ENCODE data around the gene ACTRT2.

The ACTRT2 gene

DNA sequence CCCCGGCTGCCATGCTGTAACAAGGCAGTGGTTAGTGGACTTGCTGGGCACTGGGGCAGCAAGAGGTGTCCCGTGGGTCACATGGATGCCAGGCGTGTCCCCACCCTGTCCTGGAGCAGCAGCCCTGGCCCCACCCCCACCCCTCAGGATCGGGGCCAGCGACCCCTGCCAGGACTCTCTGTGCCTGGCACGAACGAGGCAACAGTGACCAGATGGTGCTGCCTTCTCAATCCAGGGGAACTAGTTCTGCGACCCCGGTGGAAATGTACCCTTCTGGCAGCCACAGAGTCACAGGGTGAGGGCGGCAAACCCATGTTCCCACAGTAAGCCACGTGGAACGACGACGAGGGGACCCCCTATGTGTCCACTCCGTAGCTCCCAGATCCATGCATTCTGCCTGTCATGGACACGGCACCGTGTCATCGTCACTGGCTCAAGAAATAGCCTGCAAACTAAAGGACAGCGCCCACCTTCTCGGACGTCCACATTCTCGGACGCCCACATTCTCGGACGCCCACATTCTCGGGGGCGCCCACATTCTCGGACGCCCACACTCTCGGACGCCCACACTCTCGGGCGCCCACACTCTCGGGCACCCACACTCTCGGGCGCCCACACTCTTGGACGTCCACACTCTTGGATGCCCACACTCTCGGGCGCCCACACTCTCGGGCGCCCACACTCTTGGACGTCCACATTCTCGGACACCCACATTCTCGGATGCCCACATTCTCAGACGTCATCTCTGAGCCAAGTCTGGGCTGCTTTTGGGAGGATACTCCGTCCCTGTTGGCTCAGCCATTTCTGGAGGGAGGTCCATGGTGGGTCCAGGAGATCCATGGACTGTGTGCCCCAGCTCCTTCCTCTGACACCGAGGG lies 19.6 kb upstream of the ACTRT2 start:
- no peak for DNase-seq (ENCODE audit: extremely low read depth in 1 of 2, low read depth in 1 of 2)

GRCh38 chr1:3002349-3003038 lies 18.8 kb upstream of the ACTRT2 start:
- no peak for DNase-seq (ENCODE audit: extremely low read depth in 1 of 2, low read depth in 1 of 2)

DNA sequence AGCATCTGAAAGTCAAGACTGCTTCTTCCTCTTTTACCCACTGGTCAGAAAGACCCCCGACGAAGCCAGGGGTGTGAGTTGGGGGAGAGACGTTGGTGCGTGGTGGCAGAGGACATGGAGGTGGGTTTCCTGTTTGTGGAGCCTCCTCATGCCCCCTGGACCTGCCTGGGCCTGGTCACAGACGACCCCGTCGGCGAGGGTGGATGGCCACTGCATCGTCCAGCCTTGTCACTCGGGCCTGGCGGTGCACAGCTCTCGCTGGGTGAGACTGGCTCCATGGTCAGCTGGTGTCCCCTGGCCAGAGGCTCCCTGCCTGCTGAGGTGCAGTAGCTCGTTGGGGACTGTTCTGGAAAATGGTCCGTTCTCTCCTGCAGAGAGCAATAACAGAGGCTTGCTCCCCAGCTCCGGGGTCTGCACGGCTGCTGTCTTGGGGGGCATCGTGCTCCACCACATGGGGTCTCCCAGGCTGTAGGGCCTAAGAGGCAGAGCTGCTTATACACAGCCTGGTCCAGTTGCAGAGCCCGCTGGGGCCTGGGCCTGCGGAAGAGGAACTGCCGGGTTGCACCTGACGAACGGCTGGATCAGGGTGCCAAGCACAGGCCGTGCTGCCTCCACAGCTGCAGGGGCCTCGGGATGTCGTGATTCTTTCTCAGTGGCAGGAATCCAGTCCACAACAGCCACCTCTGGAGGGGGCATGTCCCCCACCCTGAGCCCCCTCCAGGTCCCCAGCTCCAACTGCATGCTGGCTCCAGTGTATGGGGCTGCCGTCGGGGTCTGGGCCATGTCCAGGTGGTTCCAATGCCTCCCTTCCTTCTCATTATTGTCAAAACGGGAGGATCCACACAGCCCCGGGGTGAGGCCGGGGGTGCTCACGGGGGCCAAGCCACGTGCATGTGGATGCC lies 18.0 kb upstream of the ACTRT2 start:
- no peak for DNase-seq (ENCODE audit: extremely low read depth in 1 of 2, low read depth in 1 of 2)

DNA sequence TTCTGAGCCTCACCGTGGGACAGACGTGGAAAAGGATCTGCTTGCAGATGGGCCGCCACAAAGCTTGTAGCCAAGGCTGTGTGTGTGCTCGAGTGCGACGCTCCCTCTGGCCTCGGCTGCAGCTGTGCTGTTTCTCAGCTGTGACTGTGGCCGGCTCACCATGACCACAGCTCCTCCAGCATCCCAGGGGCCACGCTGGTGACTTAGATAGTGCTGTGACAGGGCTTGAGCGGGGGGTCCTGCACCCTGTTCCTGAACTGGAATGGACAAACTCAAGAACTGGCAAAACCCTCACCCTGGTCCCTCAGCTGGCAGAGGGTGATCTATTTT lies 17.4 kb upstream of the ACTRT2 start:
- DNase-seq (ENCODE audit: extremely low read depth in 1 of 2, low read depth in 1 of 2), result no peak

- DNase-seq (ENCODE audit: extremely low read depth in 1 of 2, low read depth in 1 of 2), result no peak
Measured at GRCh38 chr1:3004285-3005205, 16.7 kb upstream of the ACTRT2 start.

GRCh38 chr1:3005771-3006170 lies 15.5 kb upstream of the ACTRT2 start:
- no peak for DNase-seq (ENCODE audit: extremely low read depth in 1 of 2, low read depth in 1 of 2)

- DNase-seq (ENCODE audit: extremely low read depth in 1 of 2, low read depth in 1 of 2), result no peak
Measured at GRCh38 chr1:3007298-3008147, 13.7 kb upstream of the ACTRT2 start.

- DNase-seq (ENCODE audit: extremely low read depth in 1 of 2, low read depth in 1 of 2), result no peak
Measured at GRCh38 chr1:3009021-3009420, 12.2 kb upstream of the ACTRT2 start.

DNA sequence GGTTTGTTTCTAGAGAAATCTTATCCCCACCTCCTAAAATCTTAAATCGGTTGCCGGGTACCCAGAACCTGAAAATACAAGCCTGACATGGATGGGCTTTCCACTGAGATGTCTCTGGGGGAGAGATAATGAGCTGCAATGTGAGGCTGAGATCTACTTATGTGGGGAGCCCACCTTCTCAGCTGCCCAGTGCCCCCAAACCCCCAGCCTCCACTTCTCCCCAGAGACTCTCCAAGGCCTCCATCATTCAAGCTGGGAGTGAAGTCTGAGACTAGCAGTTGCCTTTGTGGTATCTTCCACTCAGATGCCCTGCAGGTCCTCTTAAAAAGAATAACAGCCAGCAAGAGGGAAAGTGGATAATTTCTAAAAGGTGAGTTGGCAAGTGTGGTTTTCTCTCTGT lies 11.7 kb upstream of the ACTRT2 start:
- DNase-seq (ENCODE audit: extremely low read depth in 1 of 2, low read depth in 1 of 2), result no peak

GRCh38 chr1:3011127-3011526 lies 10.1 kb upstream of the ACTRT2 start:
- no peak for DNase-seq (ENCODE audit: extremely low read depth in 1 of 2, low read depth in 1 of 2)

GRCh38 chr1:3011631-3012455 lies 9.4 kb upstream of the ACTRT2 start:
- DNase-seq (ENCODE audit: extremely low read depth in 1 of 2, low read depth in 1 of 2), result no peak

- peak in 1 of 2 donors; percentile 48 for DNase-seq (ENCODE audit: extremely low read depth in 1 of 2, low read depth in 1 of 2)
Measured at GRCh38 chr1:3012456-3013291, 8.6 kb upstream of the ACTRT2 start.

- DNase-seq (ENCODE audit: extremely low read depth in 1 of 2, low read depth in 1 of 2), result no peak
Measured at GRCh38 chr1:3013371-3014049, 7.8 kb upstream of the ACTRT2 start.

DNA sequence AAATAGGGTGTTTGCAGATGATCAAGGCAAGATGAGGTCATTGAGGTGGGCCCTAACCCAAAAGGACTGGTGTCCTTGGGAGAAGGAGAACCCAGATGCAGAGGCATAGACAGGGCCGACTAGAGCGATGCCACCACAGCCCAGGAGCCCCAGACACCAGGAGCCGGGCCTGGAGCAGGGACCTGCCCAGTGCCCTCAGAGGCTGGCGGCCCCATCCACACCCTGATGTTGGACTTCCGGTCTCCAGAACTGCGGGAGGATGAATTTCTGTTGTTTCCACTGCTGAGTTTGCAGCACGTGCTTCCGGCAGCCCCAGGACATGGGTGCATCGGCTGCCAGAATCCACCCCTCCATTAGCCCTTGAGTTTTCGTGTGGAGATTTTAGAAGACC lies 7.2 kb upstream of the ACTRT2 start:
- DNase-seq (ENCODE audit: extremely low read depth in 1 of 2, low read depth in 1 of 2), result no peak

DNA sequence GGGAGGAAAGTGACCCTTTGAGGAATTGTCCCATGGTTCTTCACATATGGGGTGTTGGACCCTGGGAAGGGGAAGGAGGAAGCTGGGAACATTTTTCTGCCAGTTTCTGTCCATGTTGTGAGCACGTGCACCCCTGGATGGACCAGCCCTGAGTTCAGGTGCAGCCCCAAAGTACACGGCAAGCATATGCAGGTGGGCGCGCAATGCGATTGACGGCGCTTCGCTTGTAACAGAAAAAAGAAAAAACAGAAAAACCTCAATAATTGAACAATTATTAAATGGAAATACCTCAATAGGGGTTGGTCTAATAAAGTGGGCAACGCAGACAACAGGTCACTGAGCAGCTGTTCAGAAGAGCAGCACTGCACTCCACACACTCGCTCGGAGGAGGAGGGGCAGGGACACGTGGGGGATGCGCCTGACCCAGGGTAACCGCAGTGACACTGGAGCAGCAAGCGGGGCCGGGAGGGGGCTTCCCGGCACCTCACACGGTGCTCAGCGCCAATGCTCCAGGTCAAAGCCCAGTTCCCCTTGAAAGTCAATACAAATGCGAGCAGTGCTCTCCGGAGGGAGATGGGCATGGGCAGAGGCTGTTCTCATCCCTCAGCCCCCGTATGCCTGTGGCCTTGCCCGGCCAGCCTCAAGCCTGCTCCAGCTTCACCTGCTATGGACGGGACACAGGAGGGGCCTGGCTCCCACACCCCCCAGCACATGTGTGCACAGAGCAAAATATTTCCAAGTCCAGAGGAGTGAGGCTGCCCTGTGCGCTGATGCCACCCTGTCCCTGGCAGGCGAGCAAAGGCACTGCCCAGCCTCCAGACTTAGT lies 6.6 kb upstream of the ACTRT2 start:
- no peak for DNase-seq (ENCODE audit: extremely low read depth in 1 of 2, low read depth in 1 of 2)

GRCh38 chr1:3015269-3015635 lies 6.0 kb upstream of the ACTRT2 start:
- DNase-seq (ENCODE audit: extremely low read depth in 1 of 2, low read depth in 1 of 2), result no peak
